A673 (cell line): Measurements from ENCODE around the gene PAX7. TPM values are rescaled to one million over a fixed set of nuclear protein-coding genes. Genes with fewer than 3 reads are reported as not detected.
"Not testable (repeated sequence)": the region's sequence is repeated elsewhere in the genome, so short reads cannot be mapped to it uniquely, and the experiment has no call there.

Source experiments
- BruUV-seq: library from RNA; stranded (reverse); fragments of 400-500 nt; replicated peaks from 2 replicates; lab custom pipeline; 2021; lab: Mats Ljungman, UMichigan
- CTCF ChIA-PET: fragments of 300-600 bp; sonication (Branson Sonifier 250); formaldehyde crosslinking; loops from one replicate; lab custom pipeline; 2022; ENCODE audit warnings: antibody characterized with exemption; lab: Charles Lee
- POLR2A ChIA-PET: fragments of 300-600 bp; sonication (Branson Sonifier 250); formaldehyde crosslinking; loops from one replicate; lab custom pipeline; 2022; ENCODE audit warnings: antibody characterized with exemption; ENCODE audit not compliant: low non-redundant PET; lab: Charles Lee
- DNase-seq: peaks from one replicate; pipeline ENCODE4 v3.0.0-alpha.2; 2015; ENCODE audit warnings: low spot score
- H3K27ac ChIP-seq: fragments of 200-600 bp; sonication (generic); 2 replicates; pipeline ENCODE4 v1.5.1; 2016; ENCODE audit warnings: mixed run types, low read depth, mild to moderate bottlenecking, mixed read lengths, antibody characterized with exemption, low read length; ENCODE audit not compliant: poor library complexity, severe bottlenecking
- H3K27me3 ChIP-seq: fragments of 200-600 bp; sonication (generic); replicated peaks from 2 replicates; pipeline ENCODE4 v1.6.1; 2017; ENCODE audit warnings: mixed run types, low read depth, mild to moderate bottlenecking, mixed read lengths, antibody characterized with exemption, low read length; ENCODE audit not compliant: insufficient read depth, poor library complexity
- H3K36me3 ChIP-seq: fragments of 200-600 bp; sonication (generic); 2 replicates; pipeline ENCODE4 v1.6.1; 2016; ENCODE audit warnings: mixed run types, mild to moderate bottlenecking, mixed read lengths, antibody characterized with exemption, low read length; ENCODE audit not compliant: insufficient read depth, poor library complexity, severe bottlenecking
- H3K4me1 ChIP-seq: fragments of 200-600 bp; sonication (generic); 2 replicates; pipeline ENCODE4 v1.6.1; 2017; ENCODE audit warnings: mixed run types, mild to moderate bottlenecking, mixed read lengths, antibody characterized with exemption, low read length; ENCODE audit not compliant: insufficient read depth, poor library complexity, severe bottlenecking
- H3K4me3 ChIP-seq: fragments of 200-600 bp; sonication (generic); 2 replicates; pipeline ENCODE4 v1.5.1; 2016; ENCODE audit warnings: low read depth, mixed run types, mild to moderate bottlenecking, mixed read lengths, low read length; ENCODE audit not compliant: poor library complexity, severe bottlenecking
- H3K9me3 ChIP-seq: fragments of 200-600 bp; sonication (generic); 2 replicates; pipeline ENCODE4 v1.6.1; 2016; ENCODE audit warnings: mixed run types, low read depth, mild to moderate bottlenecking, mixed read lengths, antibody characterized with exemption, low read length; ENCODE audit not compliant: poor library complexity, severe bottlenecking
- EZH2 ChIP-seq: fragments of 200-600 bp; sonication (generic); IDR thresholded peaks from 2 replicates; pipeline ENCODE4 v1.6.1; 2017; ENCODE audit warnings: borderline replicate concordance, low read depth, mild to moderate bottlenecking, mixed read lengths, antibody characterized with exemption, low read length; ENCODE audit not compliant: poor library complexity, severe bottlenecking
- intact Hi-C: fragments of 100-400 bp; cut with micrococcal nuclease; formaldehyde crosslinking; loops from one replicate; pipeline ENCODE4 v1.10.0; 2022; ENCODE audit not compliant: unreplicated experiment
- total RNA-seq: library from RNA; stranded (reverse); gene quantifications from 2 replicates; pipeline ENCODE4 v1.2.3, GENCODE V29; 2021
- TF ChIP-seq, protein P1 (sequence below): fragments of 300-800, 200-600 bp; sonication (generic); conservative IDR thresholded peaks from 2 replicates; pipeline ENCODE4 v1.5.1; 2017; ENCODE audit warnings: low read depth, mild to moderate bottlenecking, antibody characterized with exemption, low read length, moderate library complexity, mixed read lengths

The PAX7 gene
- total RNA-seq, 1 experiment from 2014 or later: 36.5 TPM

DNA sequence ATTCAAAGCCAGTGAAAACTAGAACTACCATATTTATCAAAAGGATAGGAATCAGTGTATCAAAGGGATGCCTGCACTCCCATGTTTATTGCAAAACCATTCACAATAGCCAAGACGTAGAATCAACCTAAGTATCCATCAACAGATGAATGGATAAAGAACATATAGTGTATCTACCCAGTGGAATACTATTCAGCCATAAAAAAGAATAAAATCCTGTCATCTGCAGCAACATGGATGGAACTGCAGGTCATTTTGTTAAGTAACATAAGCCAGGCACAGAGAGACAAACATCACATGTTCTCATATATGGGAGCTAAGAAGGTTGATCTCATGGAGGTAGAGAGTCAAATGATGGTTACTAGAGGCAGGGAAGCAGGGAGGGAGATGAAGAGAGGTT, 110.0 kb downstream of the PAX7 start:
- Histone ChIP-seq H3K27me3 (no peaks in the 10 kb centered on the region), H3K4me1 (no peaks in the 10 kb centered on the region), H3K36me3 (peaks cover 9% of the 10 kb centered on the region), H3K27ac (no peak overlapping the region), H3K4me3 (no peak overlapping the region), H3K9me3 (no peaks in the 10 kb centered on the region)
- ChIA-PET CTCF (no interaction called here), POLR2A (no interaction called here)
- no peak for TF ChIP-seq EZH2
- TF ChIP-seq, protein P1, sequence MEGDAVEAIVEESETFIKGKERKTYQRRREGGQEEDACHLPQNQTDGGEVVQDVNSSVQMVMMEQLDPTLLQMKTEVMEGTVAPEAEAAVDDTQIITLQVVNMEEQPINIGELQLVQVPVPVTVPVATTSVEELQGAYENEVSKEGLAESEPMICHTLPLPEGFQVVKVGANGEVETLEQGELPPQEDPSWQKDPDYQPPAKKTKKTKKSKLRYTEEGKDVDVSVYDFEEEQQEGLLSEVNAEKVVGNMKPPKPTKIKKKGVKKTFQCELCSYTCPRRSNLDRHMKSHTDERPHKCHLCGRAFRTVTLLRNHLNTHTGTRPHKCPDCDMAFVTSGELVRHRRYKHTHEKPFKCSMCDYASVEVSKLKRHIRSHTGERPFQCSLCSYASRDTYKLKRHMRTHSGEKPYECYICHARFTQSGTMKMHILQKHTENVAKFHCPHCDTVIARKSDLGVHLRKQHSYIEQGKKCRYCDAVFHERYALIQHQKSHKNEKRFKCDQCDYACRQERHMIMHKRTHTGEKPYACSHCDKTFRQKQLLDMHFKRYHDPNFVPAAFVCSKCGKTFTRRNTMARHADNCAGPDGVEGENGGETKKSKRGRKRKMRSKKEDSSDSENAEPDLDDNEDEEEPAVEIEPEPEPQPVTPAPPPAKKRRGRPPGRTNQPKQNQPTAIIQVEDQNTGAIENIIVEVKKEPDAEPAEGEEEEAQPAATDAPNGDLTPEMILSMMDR: no peak
- no TSS peak for BruUV-seq
- no peak for DNase-seq
- intact Hi-C loops: no loop called here

DNA sequence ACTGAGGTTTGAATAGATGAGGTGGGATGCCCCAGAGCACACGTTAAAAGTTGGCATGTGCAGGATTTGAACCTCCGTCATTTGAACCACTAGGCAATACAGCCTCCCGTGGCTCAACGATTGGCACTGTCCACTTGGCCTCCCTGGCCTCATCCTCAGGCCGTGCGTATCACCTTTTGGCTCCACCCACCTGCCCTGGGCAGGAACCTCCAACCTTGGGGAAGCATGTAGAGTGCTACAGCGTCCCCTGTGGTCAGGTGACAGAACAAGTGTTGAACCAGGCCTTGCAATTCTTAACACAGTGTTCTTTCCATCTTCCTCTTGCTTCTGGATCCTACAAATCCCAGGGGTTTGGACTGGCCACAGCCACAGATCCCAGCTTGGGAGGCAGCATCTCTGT, 112.6 kb downstream of the PAX7 start:
- TF ChIP-seq, protein P1: no peak
- no peak for TF ChIP-seq EZH2
- H3K4me1 ChIP-seq: no peaks in the 10 kb centered on the region
- H3K27me3 ChIP-seq: no peaks in the 10 kb centered on the region
- H3K4me3 ChIP-seq: no peak overlapping the region
- CTCF ChIA-PET: no interaction called here
- BruUV-seq: no TSS peak
- H3K27ac ChIP-seq: no peak overlapping the region
- peaks cover 3% of the 10 kb centered on the region for H3K36me3 ChIP-seq
- H3K9me3 ChIP-seq: no peaks in the 10 kb centered on the region
- intact Hi-C loops: no loop called here
- DNase-seq: no peak
- POLR2A ChIA-PET: no interaction called here

DNA sequence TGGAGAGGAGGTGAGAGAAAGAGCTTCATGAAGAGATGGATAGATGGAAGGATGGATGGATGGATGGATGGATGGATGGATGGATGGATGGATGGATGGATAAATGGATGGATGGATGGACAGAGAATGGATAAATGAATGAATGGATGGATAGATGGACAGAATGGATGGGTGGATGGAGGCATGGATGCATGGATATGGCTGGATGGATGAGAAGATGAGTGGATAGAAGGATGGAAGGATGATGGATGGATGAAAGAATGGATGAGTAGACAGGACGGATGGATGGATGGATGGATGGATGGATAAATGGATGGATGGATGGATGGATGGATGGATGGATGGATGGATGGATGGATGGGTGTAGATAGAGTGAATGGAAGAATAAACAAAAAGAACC, 113.7 kb downstream of the PAX7 start:
- DNase-seq, CTCF ChIA-PET, intact Hi-C loops, H3K36me3 ChIP-seq, BruUV-seq, H3K27ac ChIP-seq, H3K9me3 ChIP-seq, H3K4me3 ChIP-seq, H3K4me1 ChIP-seq, H3K27me3 ChIP-seq, POLR2A ChIA-PET: not testable (repeated sequence)

DNA sequence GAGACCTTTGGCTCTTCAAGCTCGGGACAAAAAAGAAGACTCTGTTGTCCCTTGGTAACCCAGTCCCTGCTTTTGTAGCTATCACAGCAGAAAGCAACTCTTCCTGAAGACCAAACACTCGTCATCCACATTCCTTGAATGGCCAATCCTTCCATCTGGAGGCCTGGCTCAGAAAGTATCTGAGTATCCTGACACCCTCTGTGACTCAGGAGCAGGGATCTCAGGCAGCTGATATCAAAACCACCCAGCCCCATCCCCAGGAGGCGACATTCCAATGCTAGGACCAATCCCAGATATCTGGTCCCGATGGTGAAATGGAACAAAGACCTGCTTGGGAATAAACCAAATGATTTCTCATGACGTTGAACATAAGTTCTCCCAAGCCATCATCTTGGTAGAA, 116.3 kb downstream of the PAX7 start:
- no peaks in the 10 kb centered on the region for H3K27me3 ChIP-seq
- no TSS peak for BruUV-seq

More for the DNA sequence above, 116.3 kb downstream of the PAX7 start:
- no peak for DNase-seq
- H3K9me3 ChIP-seq: no peaks in the 10 kb centered on the region
- H3K4me3 ChIP-seq: no peak overlapping the region
- no peak overlapping the region for H3K27ac ChIP-seq
- intact Hi-C loops: no loop called here
- TF ChIP-seq, protein P1: no peak
- no peak for TF ChIP-seq EZH2
- CTCF ChIA-PET: no interaction called here
- no peaks in the 10 kb centered on the region for H3K36me3 ChIP-seq
- POLR2A ChIA-PET: no interaction called here
- no peaks in the 10 kb centered on the region for H3K4me1 ChIP-seq
